ENCODE measurements around the gene ATP6V1G2.

The ATP6V1G2 gene

GRCh38 chr6:31546958-31547726, 734 bp upstream of the ATP6V1G2 start, which contains the start of gene NFKBIL1:
Gene NFKBIL1, plus strand, starts transcription at chr6:31547608. Its CDS starts 87 bp downstream, at chr6:31547695.
- DNase-seq: peak; percentile 84 to 85

- DNase-seq: no peak
Measured at GRCh38 chr6:31545291-31545690, 1.1 kb downstream of the ATP6V1G2 start.

- DNase-seq: no peak
Measured at GRCh38 chr6:31544676-31545075, 1.7 kb downstream of the ATP6V1G2 start.

- no peak for DNase-seq
Measured at GRCh38 chr6:31543639-31544038, 2.8 kb downstream of the ATP6V1G2 start.

- DNase-seq: peak; percentile 89 to 92
Measured at GRCh38 chr6:31541658-31542521, 4.5 kb downstream of the ATP6V1G2 start, which contains the start of gene DDX39B. Gene DDX39B, minus strand, starts transcription at chr6:31542003. Its CDS starts 1,471 bp downstream, at chr6:31540532.

- peak; percentile 56 for DNase-seq
Measured at GRCh38 chr6:31541059-31541657, 5.2 kb downstream of the ATP6V1G2 start.

GRCh38 chr6:31540640-31541039, 5.8 kb downstream of the ATP6V1G2 start:
- DNase-seq: no peak

GRCh38 chr6:31538805-31539400, 7.5 kb downstream of the ATP6V1G2 start:
- no peak for DNase-seq

- no peak for DNase-seq
Measured at GRCh38 chr6:31535538-31536324, 10.7 kb downstream of the ATP6V1G2 start.

- DNase-seq: no peak
Measured at GRCh38 chr6:31534521-31535040, 11.8 kb downstream of the ATP6V1G2 start.

- no peak for DNase-seq
Measured at GRCh38 chr6:31534011-31534410, 12.4 kb downstream of the ATP6V1G2 start.

- no peak for DNase-seq
Measured at GRCh38 chr6:31533455-31533841, 13.0 kb downstream of the ATP6V1G2 start.

- no peak for DNase-seq
Measured at GRCh38 chr6:31532644-31533454, 13.6 kb downstream of the ATP6V1G2 start.

- no peak for DNase-seq
Measured at GRCh38 chr6:31531771-31532643, 14.4 kb downstream of the ATP6V1G2 start.

- no peak for DNase-seq
Measured at GRCh38 chr6:31531162-31531561, 15.2 kb downstream of the ATP6V1G2 start.

GRCh38 chr6:31530659-31531058, 15.7 kb downstream of the ATP6V1G2 start:
- DNase-seq: no peak

GRCh38 chr6:31529329-31530150, 16.9 kb downstream of the ATP6V1G2 start:
- no peak for DNase-seq

GRCh38 chr6:31528821-31529328, 17.5 kb downstream of the ATP6V1G2 start, which contains the start of gene MCCD1:
Gene MCCD1, plus strand, starts transcription at chr6:31528962. Its CDS starts 53 bp downstream, at chr6:31529015.
- no peak for DNase-seq
